K562 (cell line): ENCODE results near the gene MMD2. TPM values are rescaled to one million over a fixed set of nuclear protein-coding genes. Genes with fewer than 3 reads are reported as not detected.
A peak's percentile ranks its signal among the peaks of the same experiment; 100 is the strongest.

ENCODE experiments used
- ATF1 ChIP-seq, 2 experiments: fragments of 450-650 bp in 1 of 2; IDR thresholded peaks; 2 replicates each; pipeline ENCODE4 v1.6.1; 2016; ENCODE audit warnings: missing compliant biosample characterization in 1 of 2, missing genetic modification characterization in 1 of 2
- BCOR ChIP-seq: fragments of 450-650 bp; IDR thresholded peaks from 2 replicates; pipeline ENCODE4 v1.6.1; 2016
- C11orf30 ChIP-seq: fragments of 450-650 bp; IDR thresholded peaks from 2 replicates; pipeline ENCODE4 v1.6.1; 2016; ENCODE audit warnings: low read depth, mild to moderate bottlenecking
- ETV5 ChIP-seq: sonication (generic); formaldehyde crosslinking; IDR thresholded peaks from 2 replicates; pipeline ENCODE4 v1.4.0; 2020; ENCODE audit warnings: low read depth, mild to moderate bottlenecking, missing genetic modification reagents
- FOXJ2 ChIP-seq: fragments of 200-800 bp; sonication (Bioruptor generic); IDR thresholded peaks from 2 replicates; pipeline ENCODE4 v1.6.1; 2016; ENCODE audit warnings: missing genetic modification characterization, missing compliant biosample characterization
- GTF3C2 ChIP-seq: IDR thresholded peaks from 3 replicates; pipeline ENCODE4 v1.6.1; 2011; ENCODE audit warnings: borderline replicate concordance, mild to moderate bottlenecking, moderate library complexity; ENCODE audit not compliant: insufficient read length; ENCODE audit errors: extremely low read depth
- HBP1 ChIP-seq: fragments of 450-650 bp; formaldehyde crosslinking; IDR thresholded peaks from 2 replicates; pipeline ENCODE4 v1.4.0; 2022; ENCODE audit warnings: missing genetic modification characterization
- MAZ ChIP-seq, 2 experiments: fragments of 450-650 bp in 1 of 2; sonication (generic) in 1 of 2; formaldehyde crosslinking; IDR thresholded peaks in 1 of 2; conservative IDR thresholded peaks in 1 of 2; 2 replicates each; pipeline versions ENCODE4 v1.4.0 to v1.5.0; 2020; ENCODE audit warnings: mild to moderate bottlenecking in 1 of 2, missing genetic modification reagents in 1 of 2
- NEUROD1 ChIP-seq: fragments of 150-350 bp; IDR thresholded peaks from 2 replicates; pipeline ENCODE4 v1.6.1; 2014; ENCODE audit warnings: borderline replicate concordance, low read length, low read depth; ENCODE audit not compliant: partially characterized antibody
- NFIX ChIP-seq: fragments of 250-450 bp; sonication (Bioruptor Pico); IDR thresholded peaks from 2 replicates; pipeline ENCODE4 v1.4.0; 2020; ENCODE audit warnings: low read depth, mild to moderate bottlenecking, moderate library complexity
- NR2C2 ChIP-seq, 2 experiments: fragments of 200-800 bp in 1 of 2; sonication (Bioruptor generic) in 1 of 2; sonication (generic) in 1 of 2; formaldehyde crosslinking in 1 of 2; IDR thresholded peaks; 2 replicates each; pipeline versions ENCODE4 v1.6.1 to v1.8.0; 2016 to 2022; ENCODE audit warnings: mild to moderate bottlenecking in 1 of 2, missing compliant biosample characterization in 1 of 2, missing genetic modification characterization in 1 of 2, missing genetic modification reagents in 1 of 2
- PATZ1 ChIP-seq: fragments of 250-450 bp; sonication (Bioruptor Pico); IDR thresholded peaks from 2 replicates; pipeline ENCODE4 v1.5.0; 2020; ENCODE audit warnings: mild to moderate bottlenecking, borderline replicate concordance
- RBFOX2 ChIP-seq: fragments of 200-400 bp; formaldehyde crosslinking; IDR thresholded peaks from 2 replicates; pipeline ENCODE4 v1.6.1; 2017; ENCODE audit warnings: low read depth, mild to moderate bottlenecking, low read length, moderate library complexity
- RCOR1 ChIP-seq, 2 experiments: IDR thresholded peaks; 2 replicates each; pipeline ENCODE4 v1.6.1; 2012; ENCODE audit warnings: low read depth in 2 of 2, low read length in 2 of 2, borderline replicate concordance in 1 of 2, improper control_type of control experiment in 1 of 2
- RFX5 ChIP-seq: IDR thresholded peaks from 2 replicates; pipeline ENCODE4 v1.6.1; 2011; ENCODE audit warnings: low read depth, mild to moderate bottlenecking, improper control_type of control experiment, low read length
- SOX6 ChIP-seq: fragments of 450-650 bp; IDR thresholded peaks from 2 replicates; pipeline ENCODE4 v1.6.1; 2014; ENCODE audit warnings: mild to moderate bottlenecking
- SUPT5H ChIP-seq: fragments of 450-650 bp; IDR thresholded peaks from 2 replicates; pipeline ENCODE4 v1.6.1; 2016
- ZNF408 ChIP-seq: fragments of 250-450 bp; sonication (Bioruptor Pico); IDR thresholded peaks from 2 replicates; pipeline ENCODE4 v1.4.0; 2020; ENCODE audit warnings: low read depth, mild to moderate bottlenecking, moderate library complexity
- ZNF431 ChIP-seq: sonication (generic); formaldehyde crosslinking; IDR thresholded peaks from 2 replicates; pipeline ENCODE4 v1.8.0; 2022; ENCODE audit warnings: mild to moderate bottlenecking, missing genetic modification reagents
- polyA plus RNA-seq, 8 experiments: library from polyadenylated mRNA; depleted of rRNA in 4 of 8; stranded (reverse) in 5 of 8; unstranded in 3 of 8; fragments of >200 nt; fragmentation: Nextera tagmentation in 2 of 8; fragmentation: Illumina TruSeq in 1 of 8; extraction: Ambion mirVana in 2 of 8; extraction: Trizol in 1 of 8; gene quantifications; 2 replicates each; pipeline versions ENCODE4 v1.2.1 to v1.2.3, GENCODE V29; 2011 to 2014; ENCODE audit warnings: inconsistent platforms in 1 of 8, missing spikeins in 1 of 8
- total RNA-seq, 7 experiments: library from RNA; depleted of rRNA in 6 of 7; stranded (reverse); fragments of >200 nt in 6 of 7; fragmentation: Illumina TruSeq in 2 of 7; extraction: Trizol in 2 of 7; gene quantifications; 2 replicates each; pipeline versions ENCODE4 v1.2.1 to v1.2.3, GENCODE V29; 2011 to 2021; ENCODE audit warnings: low replicate concordance in 1 of 7

MMD2 gene
- total and polyA plus RNA-seq, 9 of the 15 experiments (the other 6 are each of a cell fraction or from before 2014, with no cell fraction given) = not detected

DNA sequence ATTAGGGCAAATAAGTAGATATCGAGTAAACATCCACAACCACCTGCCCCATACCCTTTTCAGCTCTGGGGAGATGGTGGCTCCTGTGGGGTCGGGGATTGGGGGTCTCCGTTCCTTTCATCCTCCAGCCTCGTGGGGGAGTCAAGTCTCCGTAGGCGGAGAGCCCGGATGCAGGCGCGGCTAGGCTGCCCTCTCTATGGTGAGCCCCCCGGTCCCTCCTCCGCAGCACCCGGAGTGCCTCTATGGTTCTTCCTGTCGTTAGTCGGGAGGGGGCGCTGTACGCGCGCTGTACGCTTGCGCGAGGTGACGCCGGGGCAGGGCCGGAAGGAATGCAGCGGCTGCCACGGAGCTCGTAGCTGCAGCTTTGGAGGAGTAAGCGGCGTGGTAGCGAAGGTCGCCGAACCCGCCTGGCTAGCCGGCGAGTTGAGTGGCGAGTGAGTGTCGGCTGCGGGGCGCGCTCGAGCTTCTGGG is 14.8 kb upstream of the MMD2 start (continued):
- no peak for TF ChIP-seq GTF3C2
- TF ChIP-seq MAZ (CRISPR knock-in tag; conservative IDR thresholded peaks at IDR 0.05 in 1 of 2, IDR thresholded peaks at IDR 0.05 in 1 of 2) = peak in 1 of 2 experiments; percentile 84; a peak in 2 of 4 replicates
- TF ChIP-seq NEUROD1 = no peak
- TF ChIP-seq SOX6 = no peak
- TF ChIP-seq BCOR = no peak
- no peak for TF ChIP-seq ATF1 (CRISPR knock-in tag; IDR thresholded peaks at IDR 0.05)
- TF ChIP-seq ATF1 (tag; IDR thresholded peaks at IDR 0.05) = peak; percentile 52; the same call in 1 of the 2 replicates
- no peak for TF ChIP-seq ZNF408 (CRISPR knock-in tag)
- peak; percentile 86 for TF ChIP-seq RBFOX2
- no peak for TF ChIP-seq ETV5
- 0 out of 4 replicates have a peak, but pooled peaks of 1 of the 2 experiments have one; percentile 18 for TF ChIP-seq RCOR1 (IDR thresholded peaks at IDR 0.05; ENCODE audit: borderline replicate concordance in 1 of 2, low read depth in 2 of 2, low read length in 2 of 2)
- no peak for TF ChIP-seq NFIX (CRISPR knock-in tag)
- TF ChIP-seq ZNF431 (CRISPR knock-in tag) = no peak
- TF ChIP-seq PATZ1 (CRISPR knock-in tag) = no peak
- TF ChIP-seq FOXJ2 (tag) = no peak
- peak; percentile 62 for TF ChIP-seq SUPT5H
- TF ChIP-seq NR2C2 (CRISPR knock-in tag; IDR thresholded peaks at IDR 0.05) = peak; percentile 25; the same call in 1 of the 2 replicates
- no peak for TF ChIP-seq NR2C2 (tag; IDR thresholded peaks at IDR 0.05)
- no peak for TF ChIP-seq RFX5
- TF ChIP-seq HBP1 (CRISPR knock-in tag) = no peak
- TF ChIP-seq C11orf30 = peak; percentile 23; the same call in 1 of the 2 replicates
